ENCODE results near the gene SPINK1.
"Not testable (repeated sequence)": the region's sequence is repeated elsewhere in the genome, so short reads cannot be mapped to it uniquely, and the experiment has no call there.

The SPINK1 gene

GRCh38 chr5:147854894-147855773, 23.7 kb upstream of the SPINK1 start:
- no peak for ATAC-seq
- DNase-seq: no peak

- ATAC-seq: no peak
- DNase-seq: no peak
Observed at GRCh38 chr5:147854331-147854730, 22.9 kb upstream of the SPINK1 start.

- no peak for DNase-seq
- ATAC-seq: no peak
Observed at GRCh38 chr5:147853372-147853987, 22.0 kb upstream of the SPINK1 start.

- no peak for ATAC-seq
- no peak for DNase-seq
Observed at GRCh38 chr5:147852365-147852764, 20.9 kb upstream of the SPINK1 start.

- ATAC-seq: no peak
- DNase-seq: no peak
Observed at GRCh38 chr5:147851578-147851977, 20.1 kb upstream of the SPINK1 start.

- ATAC-seq: no peak
- no peak for DNase-seq
Observed at GRCh38 chr5:147849226-147849625, 17.8 kb upstream of the SPINK1 start.

GRCh38 chr5:147845618-147846017, 14.1 kb upstream of the SPINK1 start:
- ATAC-seq (no peak), DNase-seq (no peak)

GRCh38 chr5:147844846-147845245, 13.4 kb upstream of the SPINK1 start:
- ATAC-seq (no peak), DNase-seq (no peak)

- DNase-seq: no peak
- ATAC-seq: no peak
Observed at GRCh38 chr5:147842869-147843268, 11.4 kb upstream of the SPINK1 start.

- ATAC-seq (no peak), DNase-seq (no peak)
Observed at GRCh38 chr5:147836439-147836838, 5.0 kb upstream of the SPINK1 start.

GRCh38 chr5:147835386-147835798, 3.9 kb upstream of the SPINK1 start:
- DNase-seq (no peak), ATAC-seq (no peak)

- DNase-seq (no peak), ATAC-seq (no peak)
Observed at GRCh38 chr5:147832541-147832940, 1.1 kb upstream of the SPINK1 start.

- no peak for DNase-seq
- no peak for ATAC-seq
Observed at GRCh38 chr5:147830035-147830434, 1.4 kb downstream of the SPINK1 start.

- ATAC-seq, DNase-seq: not testable (repeated sequence)
Observed at GRCh38 chr5:147827017-147827416, 4.5 kb downstream of the SPINK1 start.

GRCh38 chr5:147826361-147826760, 5.1 kb downstream of the SPINK1 start:
- DNase-seq (no peak), ATAC-seq (no peak)

- ATAC-seq: peak; percentile 72
- DNase-seq: peak; percentile 33
Observed at GRCh38 chr5:147822686-147823491, 8.6 kb downstream of the SPINK1 start.

GRCh38 chr5:147822222-147822621, 9.2 kb downstream of the SPINK1 start:
- DNase-seq, ATAC-seq: not testable (repeated sequence)

GRCh38 chr5:147821766-147822165, 9.7 kb downstream of the SPINK1 start:
- ATAC-seq (no peak), DNase-seq (no peak)

- DNase-seq (no peak), ATAC-seq (no peak)
Observed at GRCh38 chr5:147819261-147819770, 12.2 kb downstream of the SPINK1 start.

- no peak for DNase-seq
- ATAC-seq: no peak
Observed at GRCh38 chr5:147818290-147818689, 13.2 kb downstream of the SPINK1 start.

GRCh38 chr5:147813696-147814095, 17.8 kb downstream of the SPINK1 start:
- no peak for DNase-seq
- no peak for ATAC-seq

GRCh38 chr5:147809830-147810666, 21.4 kb downstream of the SPINK1 start:
- DNase-seq (no peak), ATAC-seq (no peak)

All from stimulated activated naive CD8-positive, alpha-beta T cell treated with anti-CD3 and anti-CD28 coated beads, Interleukin-15, Interleukin-2, amounts not matched to agents 100 U/mL and 50 U/mL, for 24 hours (primary cell).